Breast epithelium (tissue), 4 donors: ENCODE data around the gene CLDND2. TPM values are rescaled to one million over a fixed set of nuclear protein-coding genes. Genes with fewer than 3 reads are reported as not detected.

ENCODE experiments used
- DNase-seq, 2 donors: peaks; one replicate each; pipeline ENCODE4 v3.0.0-alpha.2; 2019; ENCODE audit warnings: low spot score in 2 of 2
- H3K27ac ChIP-seq, 2 donors: fragments of 200-600 bp; sonication (generic) in 1 of 2; one replicate each; pipeline ENCODE4 v1.5.1; 2016 to 2019; ENCODE audit warnings: mild to moderate bottlenecking in 1 of 2
- H3K27me3 ChIP-seq, 2 donors: fragments of 200-600 bp; sonication (generic) in 1 of 2; one replicate each; pipeline versions ENCODE4 v1.5.1 to v1.6.0; 2017 to 2019; ENCODE audit warnings: control low read depth in 1 of 2, mild to moderate bottlenecking in 1 of 2
- H3K36me3 ChIP-seq: fragments of 200-600 bp; one replicate; pipeline ENCODE4 v1.5.1; 2019
- H3K4me1 ChIP-seq, 2 donors: fragments of 200-600 bp; sonication (generic); one replicate each; pipeline ENCODE4 v1.5.1; 2016 to 2019; ENCODE audit warnings: control low read depth in 1 of 2
- H3K4me3 ChIP-seq, 3 donors: fragments of 200-600 bp; sonication (generic); 1 replicate in 2 of 3; 2 replicates in 1 of 3; pipeline ENCODE4 v1.5.1; 2016 to 2019; ENCODE audit warnings: mild to moderate bottlenecking in 3 of 3, moderate library complexity in 2 of 3
- H3K9me3 ChIP-seq, 2 donors: fragments of 200-600 bp; sonication (generic) in 1 of 2; one replicate each; pipeline ENCODE4 v1.5.1; 2016 to 2019; ENCODE audit warnings: control low read depth in 1 of 2
- CTCF ChIP-seq, 3 donors: fragments of 450-650 bp; IDR thresholded peaks; one replicate each; pipeline ENCODE4 v1.5.1; 2016 to 2017; ENCODE audit warnings: antibody characterized with exemption in 3 of 3, mild to moderate bottlenecking in 3 of 3, moderate library complexity in 3 of 3
- POLR2A ChIP-seq: fragments of 450-650 bp; IDR thresholded peaks from one replicate; pipeline ENCODE4 v1.6.1; 2016; ENCODE audit warnings: antibody characterized with exemption, mild to moderate bottlenecking, moderate library complexity
- POLR2AphosphoS5 ChIP-seq, 3 donors: sonication (generic); formaldehyde crosslinking; IDR thresholded peaks; one replicate each; pipeline ENCODE4 v1.6.1; 2017; ENCODE audit warnings: antibody characterized with exemption in 3 of 3
- intact Hi-C: fragments of 100-400 bp; cut with DNase I; formaldehyde crosslinking; loops from one replicate; pipeline ENCODE4 v1.15.1; 2023; ENCODE audit warnings: low total_unique reads
- total RNA-seq, 3 donors: library from RNA; depleted of rRNA; stranded (reverse); fragments of >200 nt; gene quantifications; one replicate each; pipeline ENCODE4 v1.1.0, GENCODE V29; 2016

CLDND2 gene
- total RNA-seq, 3 donors from 2014 or later: not detected

DNA sequence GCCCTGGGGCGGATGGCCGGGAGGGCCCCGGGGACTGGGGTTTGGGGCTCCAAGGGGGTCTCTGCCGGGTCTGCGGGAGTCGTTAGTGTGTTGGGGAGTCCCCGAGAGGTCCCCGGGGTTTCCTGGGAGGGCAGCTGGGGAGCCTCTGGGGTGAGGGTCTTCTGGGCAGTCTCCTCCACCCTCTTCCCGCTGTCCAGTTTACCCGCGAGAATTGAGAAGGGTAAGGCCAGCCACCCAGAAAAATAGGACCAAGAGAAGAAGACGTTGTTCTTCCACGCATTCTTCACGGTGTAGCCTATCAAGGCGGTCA, 1.6 kb downstream of the CLDND2 start:
- Histone ChIP-seq H3K36me3 (no peaks in the 10 kb centered on the region), H3K4me3 (peak overlapping the region; percentile 58 to 84 (median 82)), H3K4me1 (no peaks in the 10 kb centered on the region), H3K27me3 (no peaks in the 10 kb centered on the region), H3K27ac (peak overlapping the region; percentile 94), H3K9me3 (no peaks in the 10 kb centered on the region)
- TF ChIP-seq CTCF (IDR thresholded peaks at IDR 0.05) (peak in 1 of 3 donors; percentile 14), POLR2AphosphoS5 (IDR thresholded peaks at IDR 0.05) (peak in 2 of 3 donors; percentile 17 to 91), POLR2A (peak; percentile 77)
- intact Hi-C loops: no loop called here
- no peak for DNase-seq

DNA sequence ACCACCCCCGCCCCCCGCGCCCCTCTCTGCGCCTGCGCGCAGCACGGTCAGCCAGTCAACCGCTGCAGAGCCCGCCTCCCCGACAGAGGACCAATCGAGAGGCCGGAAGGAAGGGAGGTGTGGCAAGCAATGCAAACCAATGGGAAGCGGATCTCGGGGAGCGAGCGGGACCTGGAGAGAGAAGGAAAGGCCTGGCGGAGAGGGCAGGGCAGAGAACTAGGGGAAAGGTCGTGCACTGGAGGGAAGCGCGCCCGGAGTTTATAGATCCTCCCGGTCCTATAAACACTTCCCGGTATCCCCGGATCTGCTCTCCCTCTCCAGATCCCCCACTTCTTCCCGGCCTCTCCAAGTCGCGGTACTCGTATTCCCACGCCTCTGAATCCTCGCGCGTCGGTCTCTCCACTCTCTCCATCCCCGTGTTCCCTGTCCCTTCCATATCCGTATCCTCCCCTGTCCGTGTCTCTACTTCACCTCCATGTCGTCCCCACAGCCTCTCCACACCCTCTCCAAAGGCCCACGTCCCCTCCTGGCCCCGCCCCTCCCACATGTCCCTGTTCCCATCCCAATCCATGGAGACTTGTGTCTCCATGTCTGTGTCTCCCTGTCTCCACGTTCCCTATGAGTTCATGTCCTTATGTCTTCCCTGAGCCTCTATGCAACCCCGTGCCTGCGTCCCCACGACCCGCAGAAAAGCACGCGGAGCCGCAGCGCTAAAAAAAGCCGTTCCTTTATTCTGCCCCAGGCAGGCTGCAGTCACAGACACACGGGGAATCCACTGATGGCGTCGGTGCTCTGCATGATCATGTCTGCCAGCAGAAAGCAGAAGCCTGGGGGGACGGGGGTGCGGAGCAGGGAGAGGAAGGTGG, 2.2 kb downstream of the CLDND2 start:
- DNase-seq: peak; percentile 98 to 99
- no peaks in the 10 kb centered on the region for H3K27me3 ChIP-seq
- TF ChIP-seq CTCF (IDR thresholded peaks at IDR 0.05) (no peak), POLR2A (peak; percentile 58), POLR2AphosphoS5 (IDR thresholded peaks at IDR 0.05) (peak in 2 of 3 donors; percentile 29 to 84)
- H3K36me3 ChIP-seq: no peaks in the 10 kb centered on the region
- H3K27ac ChIP-seq: peak overlapping the region; percentile 94
- intact Hi-C loops: no loop called here
- no peaks in the 10 kb centered on the region for H3K9me3 ChIP-seq
- H3K4me1 ChIP-seq: no peaks in the 10 kb centered on the region
- peak overlapping the region; percentile 58 to 84 (median 82) for H3K4me3 ChIP-seq

- no peak for DNase-seq
- TF ChIP-seq POLR2AphosphoS5 (IDR thresholded peaks at IDR 0.05): peak in 1 of 3 donors; percentile 17
- TF ChIP-seq POLR2A: no peak
- no peak for TF ChIP-seq CTCF (IDR thresholded peaks at IDR 0.05)
- peak within 1 kb of the TSS; percentile 94 for H3K27ac ChIP-seq
- no peaks in the 10 kb centered on the region for H3K9me3 ChIP-seq
- H3K36me3 ChIP-seq: no peaks in the 10 kb centered on the region
- H3K4me3 ChIP-seq: peak within 1 kb of the TSS; percentile 58 to 84 (median 82)
- no peaks in the 10 kb centered on the region for H3K27me3 ChIP-seq
- no peaks in the 10 kb centered on the region for H3K4me1 ChIP-seq
- intact Hi-C loops: no loop called here
Observed at GRCh38 chr19:51365965-51366388, 2.8 kb downstream of the CLDND2 start, which contains the start of gene ETFB. Gene ETFB (minus strand): TSS chr19:51366388. CDS start chr19:51366326, 62 bp downstream.

DNA sequence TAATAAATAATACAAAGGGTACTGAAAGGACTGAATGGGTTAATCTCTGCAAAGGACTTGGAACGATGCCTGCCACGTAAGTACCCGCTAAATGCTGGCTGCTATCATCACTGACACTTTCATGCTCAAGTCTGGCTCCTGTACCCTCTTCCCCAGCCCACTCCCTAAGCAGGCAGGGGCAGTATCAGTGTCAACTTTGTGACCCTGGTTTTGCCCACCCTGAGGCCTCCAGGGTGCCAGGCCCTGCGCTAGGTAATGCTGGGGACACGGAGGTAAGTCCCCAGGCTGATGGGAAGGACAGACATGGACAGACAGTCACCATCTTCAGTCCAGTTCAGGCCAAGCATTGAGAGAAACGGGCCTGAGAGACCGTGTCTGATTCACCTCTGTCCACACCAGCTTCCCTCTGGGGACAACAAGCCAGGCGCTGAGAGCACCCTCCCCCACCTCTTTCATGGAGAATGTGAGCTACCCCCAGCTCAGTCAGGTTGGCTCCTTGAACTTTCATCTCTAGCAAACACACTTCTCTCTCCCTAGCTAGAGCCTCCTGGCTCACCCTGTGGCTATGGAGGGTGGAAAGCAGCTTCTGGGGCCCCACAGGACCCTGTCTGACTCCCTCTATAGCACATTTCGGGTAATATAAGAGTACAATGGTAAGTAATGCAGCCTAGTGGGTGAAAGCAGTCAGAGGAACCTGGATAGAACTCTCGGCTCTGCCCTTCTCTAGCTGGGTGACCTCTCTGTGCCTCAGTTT, 3.4 kb downstream of the CLDND2 start:
- Histone ChIP-seq H3K4me3 (peak overlapping the region; percentile 58 to 84 (median 82)), H3K9me3 (no peaks in the 10 kb centered on the region), H3K4me1 (no peaks in the 10 kb centered on the region), H3K27me3 (no peaks in the 10 kb centered on the region), H3K36me3 (no peaks in the 10 kb centered on the region), H3K27ac (peak overlapping the region; percentile 94)
- intact Hi-C loops: no loop called here
- DNase-seq: no peak
- TF ChIP-seq CTCF (IDR thresholded peaks at IDR 0.05) (no peak), POLR2A (no peak), POLR2AphosphoS5 (IDR thresholded peaks at IDR 0.05) (no peak)
